Neuronal stem cell (in vitro differentiated cells): ENCODE results near the gene ZNF362.
A peak's percentile ranks its signal among the peaks of the same experiment; 100 is the strongest.

Source experiments
- DNase-seq: peaks from one replicate; pipeline ENCODE4 v3.0.0-alpha.2; 2013; ENCODE audit warnings: low spot score
- H2AFZ ChIP-seq: one replicate; pipeline ENCODE4 v1.6.1; 2013; ENCODE audit warnings: mild to moderate bottlenecking, low read length, inconsistent platforms
- H2AK5ac ChIP-seq: 2 replicates; pipeline ENCODE4 v1.6.1; 2013; ENCODE audit warnings: low read depth, mild to moderate bottlenecking, inconsistent platforms, low read length, moderate library complexity, mixed read lengths
- H2BK120ac ChIP-seq: 2 replicates; pipeline ENCODE4 v1.6.1; 2013; ENCODE audit warnings: low read depth, mild to moderate bottlenecking, inconsistent platforms, low read length, moderate library complexity, mixed read lengths
- H2BK12ac ChIP-seq: one replicate; pipeline ENCODE4 v1.6.1; 2013; ENCODE audit warnings: low read length, inconsistent platforms
- H2BK15ac ChIP-seq: 2 replicates; pipeline ENCODE4 v1.6.1; 2013; ENCODE audit warnings: mild to moderate bottlenecking, low read length, inconsistent platforms, mixed read lengths
- H2BK5ac ChIP-seq: one replicate; pipeline ENCODE4 v1.6.1; 2013; ENCODE audit warnings: inconsistent platforms, mild to moderate bottlenecking, low read length, moderate library complexity
- H3K14ac ChIP-seq: one replicate; pipeline ENCODE4 v1.6.1; 2013; ENCODE audit warnings: low read length, inconsistent platforms
- H3K18ac ChIP-seq: 2 replicates; pipeline ENCODE4 v1.6.1; 2013; ENCODE audit warnings: low read length, inconsistent platforms
- H3K23ac ChIP-seq: 2 replicates; pipeline ENCODE4 v1.6.1; 2013; ENCODE audit warnings: low read depth, mild to moderate bottlenecking, mixed read lengths, low read length, inconsistent platforms; ENCODE audit not compliant: poor library complexity
- H3K27ac ChIP-seq: replicated peaks from 3 replicates; pipeline ENCODE4 v1.5.1; 2013; ENCODE audit warnings: low read length, inconsistent platforms
- H3K27me3 ChIP-seq, 3 experiments: 2 replicates each; pipeline ENCODE4 v1.6.1; 2013; ENCODE audit warnings: low read length in 3 of 3, mild to moderate bottlenecking in 2 of 3, inconsistent platforms in 1 of 3, low read depth in 1 of 3, mixed read lengths in 1 of 3, moderate library complexity in 1 of 3; ENCODE audit not compliant: control insufficient read depth in 3 of 3, insufficient read depth in 3 of 3
- H3K36me3 ChIP-seq, 2 donors: replicated peaks in 1 of 2; 2 replicates each; pipeline ENCODE4 v1.6.1; 2013; ENCODE audit warnings: low read length in 2 of 2; ENCODE audit not compliant: control insufficient read depth in 2 of 2, insufficient read depth in 2 of 2
- H3K4ac ChIP-seq: 2 replicates; pipeline ENCODE4 v1.6.1; 2013; ENCODE audit warnings: inconsistent platforms, mild to moderate bottlenecking, low read length, moderate library complexity
- H3K4me1 ChIP-seq, 2 donors: 1 replicate in 1 of 2; 2 replicates in 1 of 2; pipeline ENCODE4 v1.6.1; 2013; ENCODE audit warnings: low read length in 2 of 2, low read depth in 1 of 2; ENCODE audit not compliant: control insufficient read depth in 2 of 2, insufficient read depth in 1 of 2
- H3K4me2 ChIP-seq: one replicate; pipeline ENCODE4 v1.6.1; 2013; ENCODE audit warnings: mild to moderate bottlenecking, low read length, inconsistent platforms; ENCODE audit not compliant: insufficient read depth, poor library complexity, severe bottlenecking
- H3K4me3 ChIP-seq, 2 donors: 2 replicates each; pipeline ENCODE4 v1.5.1; 2013; ENCODE audit warnings: low read length in 2 of 2, mild to moderate bottlenecking in 2 of 2, inconsistent platforms in 1 of 2, moderate library complexity in 1 of 2
- H3K79me1 ChIP-seq: one replicate; pipeline ENCODE4 v1.6.1; 2013; ENCODE audit warnings: low read depth, mild to moderate bottlenecking, inconsistent platforms, low read length, moderate library complexity
- H3K9ac ChIP-seq: one replicate; pipeline ENCODE4 v1.6.1; 2013; ENCODE audit warnings: mild to moderate bottlenecking, low read depth, low read length, inconsistent platforms; ENCODE audit not compliant: poor library complexity
- H3K9me3 ChIP-seq, 2 donors: replicated peaks in 1 of 2; 2 replicates each; pipeline versions ENCODE3 to v1.6.1; 2013; ENCODE audit warnings: low read length in 2 of 2, mild to moderate bottlenecking in 2 of 2, inconsistent platforms in 1 of 2, low read depth in 1 of 2, mixed read lengths in 1 of 2, moderate library complexity in 1 of 2; ENCODE audit not compliant: control insufficient read depth in 2 of 2, insufficient read depth in 1 of 2
- H4K8ac ChIP-seq: one replicate; pipeline ENCODE4 v1.6.1; 2013; ENCODE audit warnings: low read depth, mild to moderate bottlenecking, inconsistent platforms, low read length, moderate library complexity
- H4K91ac ChIP-seq: one replicate; pipeline ENCODE4 v1.6.1; 2013; ENCODE audit warnings: low read length, low read depth, mild to moderate bottlenecking, inconsistent platforms; ENCODE audit not compliant: poor library complexity
- WGBS, 2 donors: extraction: QIAGEN DNeasy Blood & Tissue Kit; methylation state at CpG; one replicate each; pipeline ENCODE4 v1.1.7; 2013; ENCODE audit warnings: missing lambda C conversion rate in 2 of 2, mixed read lengths in 1 of 2; ENCODE audit not compliant: insufficient read length in 2 of 2, insufficient replicate concordance in 1 of 2; ENCODE audit errors: extremely low coverage in 2 of 2; 5-methylcytosine and 5-hydroxymethylcytosine counted together

Gene ZNF362

DNA sequence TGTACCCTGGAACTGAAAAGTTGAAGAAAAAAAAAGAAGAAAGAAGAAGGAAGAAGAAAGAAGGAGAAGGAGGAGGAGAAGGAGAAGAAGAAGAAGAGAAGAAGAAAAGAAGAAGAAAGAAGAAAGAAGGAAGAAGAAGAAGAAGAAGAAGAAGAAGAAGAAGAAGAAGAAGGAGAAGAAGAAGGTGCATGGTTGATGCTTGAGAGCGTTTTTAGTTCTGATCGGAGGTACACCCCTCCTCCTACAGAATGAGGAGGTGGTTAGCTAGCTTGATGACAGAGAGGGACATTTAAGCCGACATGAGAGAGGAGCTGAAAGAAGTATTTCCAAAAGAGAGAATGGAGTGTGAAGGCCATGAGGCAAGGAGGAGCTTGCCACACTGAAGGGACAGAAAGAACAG lies 5.6 kb upstream of the ZNF362 start:
- Histone ChIP-seq H2AFZ (no peak overlapping the region), H3K27ac (no peak overlapping the region), H3K23ac (no peak overlapping the region), H2BK15ac (no peak overlapping the region), H3K9me3 (no peaks in the 10 kb centered on the region), H4K8ac (no peak overlapping the region), H3K79me1 (no peaks in the 10 kb centered on the region), H2BK120ac (peak overlapping the region; percentile 24), H3K27me3 (peaks cover 0 to 14% (median 0%) of the 10 kb centered on the region in 3 experiments), H3K4me1 (no peaks in the 10 kb centered on the region), H4K91ac (no peak overlapping the region), H3K4me2 (no peak overlapping the region), H3K4me3 (no peak overlapping the region), H2BK5ac (no peak overlapping the region), H3K18ac (no peak overlapping the region), H3K4ac (no peak overlapping the region), H3K36me3 (no peaks in the 10 kb centered on the region), H2BK12ac (no peak overlapping the region), H3K9ac (no peak overlapping the region), H2AK5ac (no peak overlapping the region), H3K14ac (no peak overlapping the region)
- no peak for DNase-seq
- no CpG with 5 or more reads among the region's 3 CpGs for WGBS, 2 donors

DNA sequence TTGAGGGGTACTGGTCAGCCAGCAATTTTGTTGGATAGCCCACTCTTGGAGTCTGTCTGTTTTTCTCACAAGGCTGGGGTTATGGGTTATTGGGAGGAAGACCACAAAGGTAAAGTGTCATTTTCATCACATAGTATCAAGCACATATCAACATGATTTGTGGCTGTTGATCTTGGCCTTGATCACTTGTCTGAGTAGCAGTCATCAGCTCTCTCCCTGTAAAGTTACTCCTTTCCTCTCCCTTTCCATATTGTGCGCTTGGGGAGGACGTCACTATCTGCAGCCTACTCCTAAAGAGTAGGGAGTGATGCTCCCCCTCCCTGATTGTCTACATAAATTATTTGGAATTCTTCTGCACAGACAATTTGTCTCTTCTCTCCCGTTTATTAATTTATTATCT lies 1.8 kb upstream of the ZNF362 start:
- H3K4ac ChIP-seq = no peak overlapping the region
- H3K14ac ChIP-seq = no peak overlapping the region
- H3K9ac ChIP-seq = no peak overlapping the region
- no peak overlapping the region for H2AFZ ChIP-seq
- H3K9me3 ChIP-seq = no peaks in the 10 kb centered on the region
- peaks cover under 1 to 10% of the 10 kb centered on the region in 2 donors for H3K36me3 ChIP-seq
- H3K4me2 ChIP-seq = no peak overlapping the region
- H4K91ac ChIP-seq = no peak overlapping the region
- peaks cover 4% of the 10 kb centered on the region for H3K79me1 ChIP-seq
- H4K8ac ChIP-seq = no peak overlapping the region
- no peak overlapping the region for H3K27ac ChIP-seq
- no CpG with 5 or more reads among the region's 3 CpGs for WGBS, 2 donors
- H3K18ac ChIP-seq = no peak overlapping the region
- H3K4me1 ChIP-seq = peaks cover 17 to 18% of the 10 kb centered on the region in 2 donors
- H3K27me3 ChIP-seq = peaks cover 0 to 8% (median 0%) of the 10 kb centered on the region in 3 experiments
- no peak overlapping the region for H3K4me3 ChIP-seq
- no peak for DNase-seq
- no peak overlapping the region for H2BK15ac ChIP-seq
- H2BK12ac ChIP-seq = no peak overlapping the region
- no peak overlapping the region for H2AK5ac ChIP-seq
- H2BK120ac ChIP-seq = no peak overlapping the region
- no peak overlapping the region for H2BK5ac ChIP-seq
- no peak overlapping the region for H3K23ac ChIP-seq

DNA sequence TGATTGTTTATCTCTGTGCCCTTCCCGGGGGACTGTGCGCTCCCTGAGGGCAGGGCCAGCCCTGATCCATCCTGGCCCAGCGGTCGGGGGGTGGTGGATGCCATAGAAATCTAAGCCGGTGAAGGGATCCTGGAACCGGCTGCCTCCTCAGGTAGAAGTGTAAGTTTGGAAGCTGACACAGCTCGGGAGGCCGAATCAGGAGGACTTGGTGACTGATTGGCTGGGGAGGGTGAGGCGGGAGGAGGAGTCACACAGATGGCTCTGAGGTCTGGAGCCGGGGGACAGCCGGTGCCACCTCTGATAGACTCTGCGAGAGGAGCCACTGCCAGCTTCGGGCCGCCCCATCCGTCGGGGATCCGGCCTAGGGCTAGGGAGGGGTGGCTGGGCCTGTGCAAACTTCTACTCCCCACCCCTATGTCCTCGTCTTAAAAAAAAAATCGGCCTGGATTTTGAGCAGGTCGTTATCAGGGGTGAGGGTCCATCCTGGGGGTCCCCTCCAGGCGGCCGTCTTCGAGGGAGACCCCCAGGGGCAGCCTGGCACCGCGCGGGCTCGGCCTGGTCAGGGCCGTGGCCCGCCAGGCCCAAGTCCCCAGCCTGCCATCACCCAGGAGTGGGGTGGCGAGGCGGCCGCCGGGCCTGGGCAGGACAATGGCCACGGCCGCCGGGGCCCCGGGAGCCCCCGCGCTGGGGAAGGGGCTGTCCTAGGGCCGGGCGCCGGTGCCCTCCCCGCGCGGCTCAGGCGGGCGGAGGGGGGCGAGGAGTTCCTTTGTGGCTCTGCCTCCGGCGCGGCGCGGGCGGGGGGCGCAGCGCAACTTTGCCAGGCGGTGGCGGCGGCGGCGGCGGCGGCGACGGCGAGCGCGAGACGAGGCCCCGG lies 708 bp upstream of the ZNF362 start:
- H4K91ac ChIP-seq = no peak overlapping the region
- peak overlapping the region; percentile 14 for H2BK5ac ChIP-seq
- H2BK120ac ChIP-seq = no peak overlapping the region
- peak overlapping the region; percentile 39 for H2BK15ac ChIP-seq
- WGBS, 2 donors = no CpG with 5 or more reads among the region's 70 CpGs
- H3K27me3 ChIP-seq = peaks cover 0 to 8% (median 0%) of the 10 kb centered on the region in 3 experiments
- H3K18ac ChIP-seq = peak overlapping the region; percentile 84
- DNase-seq = no peak
- H3K79me1 ChIP-seq = peaks cover 4% of the 10 kb centered on the region
- no peak overlapping the region for H3K9ac ChIP-seq
- H3K14ac ChIP-seq = no peak overlapping the region
- H2BK12ac ChIP-seq = no peak overlapping the region
- no peaks in the 10 kb centered on the region for H3K9me3 ChIP-seq
- peak overlapping the region; percentile 60 for H3K27ac ChIP-seq
- peaks cover 17 to 28% of the 10 kb centered on the region in 2 donors for H3K4me1 ChIP-seq
- peak overlapping the region; percentile 76 to 89 for H3K4me3 ChIP-seq
- H3K36me3 ChIP-seq = peaks cover 3 to 15% of the 10 kb centered on the region in 2 donors
- peak overlapping the region; percentile 90 for H2AFZ ChIP-seq
- peak overlapping the region; percentile 23 for H2AK5ac ChIP-seq
- peak overlapping the region; percentile 58 for H3K4me2 ChIP-seq
- no peak overlapping the region for H3K23ac ChIP-seq
- H3K4ac ChIP-seq = no peak overlapping the region
- H4K8ac ChIP-seq = no peak overlapping the region

DNA sequence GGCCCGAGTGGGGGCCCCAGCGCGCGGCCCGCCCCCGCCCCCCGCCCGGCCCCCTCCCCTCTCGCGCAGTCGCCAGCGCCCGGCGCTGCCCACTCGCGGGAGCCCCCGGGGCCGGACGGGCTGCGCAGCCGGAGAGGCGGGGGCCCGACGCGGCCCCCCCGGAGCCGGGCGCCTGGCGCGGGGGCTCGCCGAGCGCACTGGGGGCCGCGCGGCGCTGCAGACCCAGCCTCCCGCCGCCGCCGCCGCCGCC lies 146 bp upstream of the ZNF362 start:
- Histone ChIP-seq H3K27ac (no peak overlapping the region), H3K27me3 (peaks cover 0 to 8% (median 0%) of the 10 kb centered on the region in 3 experiments), H2BK5ac (no peak overlapping the region), H3K4me2 (peak overlapping the region; percentile 68), H3K4ac (no peak overlapping the region), H3K23ac (no peak overlapping the region), H4K91ac (no peak overlapping the region), H2BK120ac (no peak overlapping the region), H3K9ac (peak overlapping the region; percentile 22), H3K4me3 (peak overlapping the region; percentile 89), H4K8ac (no peak overlapping the region), H3K18ac (no peak overlapping the region), H3K4me1 (peaks cover 17 to 34% of the 10 kb centered on the region in 2 donors), H2BK12ac (no peak overlapping the region), H3K14ac (no peak overlapping the region), H2BK15ac (no peak overlapping the region), H2AFZ (no peak overlapping the region), H3K79me1 (peaks cover 4% of the 10 kb centered on the region), H2AK5ac (no peak overlapping the region), H3K36me3 (peaks cover 3 to 15% of the 10 kb centered on the region in 2 donors), H3K9me3 (no peaks in the 10 kb centered on the region)
- WGBS, 2 donors = no CpG with 5 or more reads among the region's 43 CpGs
- DNase-seq = no peak
